K562 (cell line): ENCODE measurements around the gene TSKS. TPM values are rescaled to one million over a fixed set of nuclear protein-coding genes. Genes with fewer than 3 reads are reported as not detected.
A peak's percentile ranks its signal among the peaks of the same experiment; 100 is the strongest.

ENCODE experiments used
- DIDO1 ChIP-seq: fragments of 450-650 bp; IDR thresholded peaks from 2 replicates; pipeline ENCODE4 v1.6.1; 2016; ENCODE audit warnings: low read depth, missing biosample characterization, missing genetic modification characterization
- FOXA1 ChIP-seq: fragments of 450-650 bp; IDR thresholded peaks from 2 replicates; pipeline ENCODE4 v1.6.1; 2016; ENCODE audit warnings: mild to moderate bottlenecking, borderline replicate concordance
- GABPA ChIP-seq: fragments of 200-800 bp; sonication (Bioruptor generic); conservative IDR thresholded peaks from 2 replicates; pipeline ENCODE4 v1.6.1; 2016; ENCODE audit warnings: low read depth, missing genetic modification characterization, missing compliant biosample characterization
- MCM5 ChIP-seq: fragments of 450-650 bp; IDR thresholded peaks from 2 replicates; pipeline ENCODE4 v1.6.1; 2016; ENCODE audit warnings: low read depth
- MEF2D ChIP-seq: conservative IDR thresholded peaks from 2 replicates; pipeline ENCODE4 v1.6.1; 2016; ENCODE audit warnings: low read depth, missing genetic modification characterization, missing compliant biosample characterization
- NCOA2 ChIP-seq, 2 experiments: fragments of 450-650 bp; IDR thresholded peaks; 2 replicates each; pipeline ENCODE4 v1.6.1; 2018; ENCODE audit warnings: mild to moderate bottlenecking in 2 of 2, moderate library complexity in 1 of 2; ENCODE audit not compliant: partially characterized antibody in 2 of 2
- POLR3G ChIP-seq: IDR thresholded peaks from 2 replicates; pipeline ENCODE4 v1.6.1; 2011; ENCODE audit not compliant: insufficient read length, insufficient replicate concordance; ENCODE audit errors: extremely low read depth
- RBM34 ChIP-seq: fragments of 200-400 bp; formaldehyde crosslinking; IDR thresholded peaks from 2 replicates; pipeline ENCODE4 v1.6.1; 2018; ENCODE audit warnings: low read length, borderline replicate concordance; ENCODE audit not compliant: insufficient read depth
- RCOR1 ChIP-seq, 2 experiments: IDR thresholded peaks; 2 replicates each; pipeline ENCODE4 v1.6.1; 2012; ENCODE audit warnings: low read depth in 2 of 2, low read length in 2 of 2, borderline replicate concordance in 1 of 2, improper control_type of control experiment in 1 of 2
- TOE1 ChIP-seq, 2 experiments: fragments of 450-650 bp in 1 of 2; sonication (generic) in 1 of 2; formaldehyde crosslinking in 1 of 2; IDR thresholded peaks; 2 replicates each; pipeline versions ENCODE4 v1.7.1 to v1.8.0; 2016 to 2022; ENCODE audit warnings: borderline replicate concordance in 2 of 2, mild to moderate bottlenecking in 2 of 2, antibody characterized with exemption in 1 of 2, inconsistent platforms in 1 of 2, low read depth in 1 of 2, missing genetic modification reagents in 1 of 2, moderate library complexity in 1 of 2
- ZFP36 ChIP-seq: fragments of 150-350 bp; IDR thresholded peaks from 2 replicates; pipeline ENCODE4 v1.6.1; 2018; ENCODE audit warnings: low read length, low read depth; ENCODE audit not compliant: partially characterized antibody
- polyA plus RNA-seq, 8 experiments: library from polyadenylated mRNA; depleted of rRNA in 4 of 8; stranded (reverse) in 5 of 8; unstranded in 3 of 8; fragments of >200 nt; fragmentation: Nextera tagmentation in 2 of 8; fragmentation: Illumina TruSeq in 1 of 8; extraction: Ambion mirVana in 2 of 8; extraction: Trizol in 1 of 8; gene quantifications; 2 replicates each; pipeline versions ENCODE4 v1.2.1 to v1.2.3, GENCODE V29; 2011 to 2014; ENCODE audit warnings: inconsistent platforms in 1 of 8, missing spikeins in 1 of 8
- total RNA-seq, 7 experiments: library from RNA; depleted of rRNA in 6 of 7; stranded (reverse); fragments of >200 nt in 6 of 7; fragmentation: Illumina TruSeq in 2 of 7; extraction: Trizol in 2 of 7; gene quantifications; 2 replicates each; pipeline versions ENCODE4 v1.2.1 to v1.2.3, GENCODE V29; 2011 to 2021; ENCODE audit warnings: low replicate concordance in 1 of 7
- TF ChIP-seq, protein P1 (sequence below): fragments of 250-450 bp; sonication (Bioruptor Pico); IDR thresholded peaks from 2 replicates; pipeline ENCODE4 v1.8.0; 2021; ENCODE audit warnings: moderate library complexity, mild to moderate bottlenecking, inconsistent platforms
- TF ChIP-seq, protein P2 (sequence below): fragments of 450-650 bp; IDR thresholded peaks from 2 replicates; pipeline ENCODE4 v1.7.1; 2018; ENCODE audit warnings: mild to moderate bottlenecking, low read depth; ENCODE audit not compliant: partially characterized antibody
- TF ChIP-seq, protein P3 (sequence below): sonication (generic); formaldehyde crosslinking; IDR thresholded peaks from 2 replicates; pipeline ENCODE4 v1.8.0; 2022; ENCODE audit warnings: missing genetic modification reagents, mild to moderate bottlenecking, moderate library complexity, borderline replicate concordance
- TF ChIP-seq, protein P4 (sequence below): sonication (generic); formaldehyde crosslinking; IDR thresholded peaks from 2 replicates; pipeline ENCODE4 v1.5.0; 2020; ENCODE audit warnings: missing genetic modification reagents
- TF ChIP-seq, protein P5 (sequence below): fragments of 450-650 bp; formaldehyde crosslinking; IDR thresholded peaks from 2 replicates; pipeline ENCODE4 v1.4.0; 2022; ENCODE audit warnings: missing genetic modification characterization

The TSKS gene
- total and polyA plus RNA-seq, 9 of the 15 experiments (the other 6 are each of a cell fraction or from before 2014, with no cell fraction given): 0.14 to 4.5 (median 0.80) TPM

DNA sequence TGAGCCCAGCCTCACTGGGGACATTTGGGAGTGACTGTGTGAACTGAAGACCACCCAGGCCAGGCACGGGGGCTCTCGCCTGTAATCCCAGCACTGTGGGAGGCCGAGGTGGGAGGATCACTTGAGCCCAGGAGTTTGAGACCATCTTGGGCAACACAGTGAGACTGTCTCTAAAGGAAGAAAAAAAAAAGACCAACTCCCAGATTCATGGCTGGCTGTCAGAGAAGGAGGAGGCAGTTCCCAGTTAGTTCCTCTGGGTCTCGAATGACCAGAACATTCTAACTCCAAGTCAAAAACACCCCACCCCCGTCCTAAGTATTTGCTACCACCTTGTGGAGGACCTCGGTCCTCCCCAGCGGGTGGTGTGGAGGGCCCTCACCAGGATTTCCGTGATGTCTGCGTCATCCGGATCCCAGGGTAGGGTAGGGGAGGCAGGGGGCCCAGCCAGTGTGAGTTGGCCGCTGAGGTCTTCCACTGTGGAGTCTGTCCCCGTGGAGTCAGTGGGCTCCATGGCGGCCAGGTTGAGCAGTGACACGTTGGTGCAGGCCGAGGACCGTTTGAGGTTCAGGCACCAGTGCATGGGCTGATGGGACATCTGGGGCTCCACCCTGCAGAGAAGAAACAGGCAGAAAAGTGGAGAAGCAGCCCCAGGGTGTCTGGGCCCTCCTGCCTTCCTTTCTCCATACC lies 1.3 kb downstream of the TSKS start (continued):
- 0 out of 2 replicates have a peak, but pooled peaks have one; percentile 16 for TF ChIP-seq MEF2D (tag)
- TF ChIP-seq, protein P1, sequence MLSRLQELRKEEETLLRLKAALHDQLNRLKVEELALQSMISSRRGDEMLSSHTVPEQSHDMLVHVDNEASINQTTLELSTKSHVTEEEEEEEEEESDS (CRISPR knock-in tag): no peak
- 0 out of 2 replicates have a peak, but pooled peaks have one; percentile 26 for TF ChIP-seq GABPA (tag)
- TF ChIP-seq, protein P2, sequence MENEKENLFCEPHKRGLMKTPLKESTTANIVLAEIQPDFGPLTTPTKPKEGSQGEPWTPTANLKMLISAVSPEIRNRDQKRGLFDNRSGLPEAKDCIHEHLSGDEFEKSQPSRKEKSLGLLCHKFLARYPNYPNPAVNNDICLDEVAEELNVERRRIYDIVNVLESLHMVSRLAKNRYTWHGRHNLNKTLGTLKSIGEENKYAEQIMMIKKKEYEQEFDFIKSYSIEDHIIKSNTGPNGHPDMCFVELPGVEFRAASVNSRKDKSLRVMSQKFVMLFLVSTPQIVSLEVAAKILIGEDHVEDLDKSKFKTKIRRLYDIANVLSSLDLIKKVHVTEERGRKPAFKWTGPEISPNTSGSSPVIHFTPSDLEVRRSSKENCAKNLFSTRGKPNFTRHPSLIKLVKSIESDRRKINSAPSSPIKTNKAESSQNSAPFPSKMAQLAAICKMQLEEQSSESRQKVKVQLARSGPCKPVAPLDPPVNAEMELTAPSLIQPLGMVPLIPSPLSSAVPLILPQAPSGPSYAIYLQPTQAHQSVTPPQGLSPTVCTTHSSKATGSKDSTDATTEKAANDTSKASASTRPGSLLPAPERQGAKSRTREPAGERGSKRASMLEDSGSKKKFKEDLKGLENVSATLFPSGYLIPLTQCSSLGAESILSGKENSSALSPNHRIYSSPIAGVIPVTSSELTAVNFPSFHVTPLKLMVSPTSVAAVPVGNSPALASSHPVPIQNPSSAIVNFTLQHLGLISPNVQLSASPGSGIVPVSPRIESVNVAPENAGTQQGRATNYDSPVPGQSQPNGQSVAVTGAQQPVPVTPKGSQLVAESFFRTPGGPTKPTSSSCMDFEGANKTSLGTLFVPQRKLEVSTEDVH: no peak
- peak; percentile 5 for TF ChIP-seq ZFP36
- no peak for TF ChIP-seq DIDO1
- TF ChIP-seq POLR3G: no peak
- no peak for TF ChIP-seq TOE1 (IDR thresholded peaks at IDR 0.05; ENCODE audit: borderline replicate concordance)
- no peak for TF ChIP-seq TOE1 (CRISPR knock-in tag; IDR thresholded peaks at IDR 0.05; ENCODE audit: borderline replicate concordance, low read depth)
- no peak for TF ChIP-seq NCOA2 (IDR thresholded peaks at IDR 0.05; ENCODE audit: partially characterized antibody in 2 of 2)
- no peak for TF ChIP-seq RBM34
- no peak for TF ChIP-seq MCM5
- TF ChIP-seq, protein P3, sequence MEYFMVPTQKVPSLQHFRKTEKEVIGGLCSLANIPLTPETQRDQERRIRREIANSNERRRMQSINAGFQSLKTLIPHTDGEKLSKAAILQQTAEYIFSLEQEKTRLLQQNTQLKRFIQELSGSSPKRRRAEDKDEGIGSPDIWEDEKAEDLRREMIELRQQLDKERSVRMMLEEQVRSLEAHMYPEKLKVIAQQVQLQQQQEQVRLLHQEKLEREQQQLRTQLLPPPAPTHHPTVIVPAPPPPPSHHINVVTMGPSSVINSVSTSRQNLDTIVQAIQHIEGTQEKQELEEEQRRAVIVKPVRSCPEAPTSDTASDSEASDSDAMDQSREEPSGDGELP (CRISPR knock-in tag): peak; percentile 56; the same call in 1 of the 2 replicates
- TF ChIP-seq, protein P4, sequence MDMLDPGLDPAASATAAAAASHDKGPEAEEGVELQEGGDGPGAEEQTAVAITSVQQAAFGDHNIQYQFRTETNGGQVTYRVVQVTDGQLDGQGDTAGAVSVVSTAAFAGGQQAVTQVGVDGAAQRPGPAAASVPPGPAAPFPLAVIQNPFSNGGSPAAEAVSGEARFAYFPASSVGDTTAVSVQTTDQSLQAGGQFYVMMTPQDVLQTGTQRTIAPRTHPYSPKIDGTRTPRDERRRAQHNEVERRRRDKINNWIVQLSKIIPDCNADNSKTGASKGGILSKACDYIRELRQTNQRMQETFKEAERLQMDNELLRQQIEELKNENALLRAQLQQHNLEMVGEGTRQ (CRISPR knock-in tag): no peak
- TF ChIP-seq, protein P5, sequence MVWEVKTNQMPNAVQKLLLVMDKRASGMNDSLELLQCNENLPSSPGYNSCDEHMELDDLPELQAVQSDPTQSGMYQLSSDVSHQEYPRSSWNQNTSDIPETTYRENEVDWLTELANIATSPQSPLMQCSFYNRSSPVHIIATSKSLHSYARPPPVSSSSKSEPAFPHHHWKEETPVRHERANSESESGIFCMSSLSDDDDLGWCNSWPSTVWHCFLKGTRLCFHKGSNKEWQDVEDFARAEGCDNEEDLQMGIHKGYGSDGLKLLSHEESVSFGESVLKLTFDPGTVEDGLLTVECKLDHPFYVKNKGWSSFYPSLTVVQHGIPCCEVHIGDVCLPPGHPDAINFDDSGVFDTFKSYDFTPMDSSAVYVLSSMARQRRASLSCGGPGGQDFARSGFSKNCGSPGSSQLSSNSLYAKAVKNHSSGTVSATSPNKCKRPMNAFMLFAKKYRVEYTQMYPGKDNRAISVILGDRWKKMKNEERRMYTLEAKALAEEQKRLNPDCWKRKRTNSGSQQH (CRISPR knock-in tag): no peak
- no peak for TF ChIP-seq FOXA1
- no peak for TF ChIP-seq RCOR1 (IDR thresholded peaks at IDR 0.05; ENCODE audit: borderline replicate concordance in 1 of 2, low read depth in 2 of 2, low read length in 2 of 2)
